H1 (cell line): ENCODE measurements around the gene ZW10. TPM values are rescaled to one million over a fixed set of nuclear protein-coding genes. Genes with fewer than 3 reads are reported as not detected.

Source experiments
- CTCF ChIA-PET: fragments of 300-600 bp; sonication (Branson Sonifier 250); formaldehyde crosslinking; loops from one replicate; lab custom pipeline; 2021; ENCODE audit not compliant: partially characterized antibody; lab: Charles Lee
- POLR2A ChIA-PET: fragments of 300-600 bp; sonication (Branson Sonifier 250); formaldehyde crosslinking; loops from one replicate; lab custom pipeline; 2021; ENCODE audit warnings: inconsistent platforms; ENCODE audit not compliant: partially characterized antibody; lab: Charles Lee
- DNase-seq, 2 experiments: peaks; one replicate each; pipeline versions ENCODE4 v3.0.0 to v3.0.0-alpha.2; 2010 to 2022; ENCODE audit warnings: low spot score in 2 of 2, low read depth in 1 of 2, mixed read lengths in 1 of 2
- FAIRE-seq: peaks from 2 replicates; lab custom pipeline; 2011; peaks lifted over from hg19 to GRCh38; lab: Jason Lieb, UNC
- H2AFZ ChIP-seq: 2 replicates; pipeline ENCODE4 v1.8.1; 2012; ENCODE audit warnings: low read length, inconsistent platforms
- H2AK5ac ChIP-seq: 2 replicates; pipeline ENCODE4 v1.6.1; 2013; ENCODE audit warnings: low read depth, low read length
- H2BK120ac ChIP-seq: replicated peaks from 2 replicates; pipeline ENCODE3; 2013; ENCODE audit warnings: low read depth, low read length, inconsistent platforms
- H2BK12ac ChIP-seq: 2 replicates; pipeline ENCODE4 v1.6.1; 2013; ENCODE audit warnings: low read depth, low read length
- H2BK15ac ChIP-seq: 2 replicates; pipeline ENCODE4 v1.6.1; 2013; ENCODE audit warnings: low read length
- H2BK20ac ChIP-seq: 2 replicates; pipeline ENCODE4 v1.6.1; 2013; ENCODE audit warnings: low read length
- H2BK5ac ChIP-seq: 2 replicates; pipeline ENCODE4 v1.6.1; 2013; ENCODE audit warnings: low read depth, low read length
- H3K14ac ChIP-seq: 2 replicates; pipeline ENCODE4 v1.6.1; 2013; ENCODE audit warnings: inconsistent platforms; ENCODE audit not compliant: insufficient read length
- H3K18ac ChIP-seq: 2 replicates; pipeline ENCODE4 v1.6.1; 2013; ENCODE audit warnings: low read length; ENCODE audit errors: extremely low read depth
- H3K23ac ChIP-seq: 2 replicates; pipeline ENCODE4 v1.6.1; 2013; ENCODE audit warnings: inconsistent platforms; ENCODE audit not compliant: insufficient read length
- H3K23me2 ChIP-seq: 2 replicates; pipeline ENCODE4 v1.6.1; 2013; ENCODE audit warnings: low read depth, low read length
- H3K27ac ChIP-seq: 2 replicates; pipeline ENCODE4 v1.6.1; 2011; ENCODE audit warnings: low read depth, low read length, inconsistent platforms
- H3K27me3 ChIP-seq, 4 experiments: replicated peaks in 1 of 4; 1 replicate in 1 of 4; 2 replicates in 3 of 4; pipeline versions ENCODE4 v1.6.1 to v1.8.1; 2011 to 2013; ENCODE audit warnings: low read length in 3 of 4, mild to moderate bottlenecking in 3 of 4, inconsistent platforms in 2 of 4, mixed read lengths in 2 of 4, moderate library complexity in 1 of 4; ENCODE audit not compliant: control insufficient read depth in 3 of 4, insufficient read depth in 3 of 4; ENCODE audit errors: extremely low read depth in 1 of 4
- H3K36me3 ChIP-seq, 4 experiments: 2 replicates each; pipeline versions ENCODE4 v1.6.1 to v1.8.1; 2011 to 2013; ENCODE audit warnings: mild to moderate bottlenecking in 4 of 4, low read length in 3 of 4, moderate library complexity in 2 of 4, control low read depth in 1 of 4, inconsistent platforms in 1 of 4; ENCODE audit not compliant: insufficient read depth in 4 of 4, control insufficient read depth in 2 of 4
- H3K4ac ChIP-seq: replicated peaks from 2 replicates; pipeline ENCODE3; 2013; ENCODE audit warnings: low read length, low read depth, mixed read lengths, inconsistent platforms; ENCODE audit not compliant: insufficient read length
- H3K4me1 ChIP-seq, 4 experiments: replicated peaks in 1 of 4; 1 replicate in 1 of 4; 2 replicates in 3 of 4; pipeline versions ENCODE4 v1.6.1 to v1.8.1; 2011 to 2013; ENCODE audit warnings: low read length in 3 of 4, inconsistent platforms in 2 of 4, mixed read lengths in 1 of 4; ENCODE audit not compliant: insufficient read depth in 4 of 4, control insufficient read depth in 3 of 4
- H3K4me2 ChIP-seq, 2 experiments: 2 replicates each; pipeline versions ENCODE4 v1.6.1 to v1.8.1; 2011 to 2013; ENCODE audit warnings: low read depth in 2 of 2, low read length in 2 of 2, control low read depth in 1 of 2, inconsistent platforms in 1 of 2, mild to moderate bottlenecking in 1 of 2; ENCODE audit not compliant: insufficient read depth in 1 of 2
- H3K4me3 ChIP-seq, 4 experiments: fragments of 200-600, 300-600 bp in 1 of 4; sonication (generic), shearing (Covaris generic), sonication (Bioruptor Twin) in 1 of 4; 2 replicates each; pipeline versions ENCODE4 v1.5.1 to v1.8.1; 2011 to 2016; ENCODE audit warnings: low read length in 4 of 4, low read depth in 3 of 4, control low read depth in 2 of 4, inconsistent platforms in 2 of 4, mild to moderate bottlenecking in 2 of 4, mixed read lengths in 1 of 4, moderate library complexity in 1 of 4; ENCODE audit not compliant: insufficient read depth in 2 of 4; ENCODE audit errors: extremely low read depth in 1 of 4
- H3K56ac ChIP-seq: replicated peaks from 2 replicates; pipeline ENCODE3; 2013; ENCODE audit warnings: low read depth, mild to moderate bottlenecking, mixed read lengths, low read length, inconsistent platforms; ENCODE audit not compliant: insufficient read length
- H3K79me1 ChIP-seq: 2 replicates; pipeline ENCODE4 v1.6.1; 2013; ENCODE audit warnings: low read depth, low read length, control low read depth
- H3K79me2 ChIP-seq, 2 experiments: 2 replicates each; pipeline versions ENCODE4 v1.6.1 to v1.8.1; 2012 to 2013; ENCODE audit warnings: low read length in 2 of 2, mild to moderate bottlenecking in 2 of 2, inconsistent platforms in 1 of 2; ENCODE audit not compliant: insufficient read depth in 2 of 2, control insufficient read depth in 1 of 2
- H3K9ac ChIP-seq, 4 experiments: replicated peaks in 1 of 4; 1 replicate in 1 of 4; 2 replicates in 3 of 4; pipeline versions ENCODE4 v1.6.1 to v1.8.1; 2011 to 2013; ENCODE audit warnings: low read depth in 3 of 4, low read length in 3 of 4, control low read depth in 2 of 4, mild to moderate bottlenecking in 2 of 4, moderate library complexity in 2 of 4, inconsistent platforms in 1 of 4; ENCODE audit errors: extremely low read depth in 1 of 4
- H3K9me3 ChIP-seq, 2 experiments: 2 replicates each; pipeline versions ENCODE4 v1.6.1 to v1.8.1; 2012 to 2013; ENCODE audit warnings: mild to moderate bottlenecking in 2 of 2, moderate library complexity in 2 of 2, control low read depth in 1 of 2, inconsistent platforms in 1 of 2, low read depth in 1 of 2, low read length in 1 of 2, mixed read lengths in 1 of 2; ENCODE audit not compliant: insufficient read depth in 2 of 2
- H4K20me1 ChIP-seq, 2 experiments: replicated peaks in 1 of 2; 2 replicates each; pipeline versions ENCODE3 to v1.8.1; 2011 to 2013; ENCODE audit warnings: inconsistent platforms in 2 of 2, low read length in 2 of 2, mild to moderate bottlenecking in 1 of 2; ENCODE audit not compliant: insufficient read depth in 2 of 2, control insufficient read depth in 1 of 2
- H4K5ac ChIP-seq: 2 replicates; pipeline ENCODE4 v1.6.1; 2013; ENCODE audit warnings: low read length, low read depth, mixed read lengths, inconsistent platforms; ENCODE audit not compliant: insufficient read length
- H4K8ac ChIP-seq: 2 replicates; pipeline ENCODE4 v1.8.0; 2013; ENCODE audit warnings: mild to moderate bottlenecking, moderate library complexity, low read length, inconsistent platforms; ENCODE audit not compliant: insufficient read depth; ENCODE audit errors: extremely low read depth
- H4K91ac ChIP-seq: replicated peaks from 2 replicates; pipeline ENCODE3; 2013; ENCODE audit warnings: low read length, mixed read lengths, inconsistent platforms; ENCODE audit not compliant: insufficient read length
- ATF3 ChIP-seq: IDR thresholded peaks from 2 replicates; pipeline ENCODE4 v1.6.1; 2011; ENCODE audit warnings: low read depth, mild to moderate bottlenecking, low read length; ENCODE audit not compliant: insufficient read depth
- BRCA1 ChIP-seq: IDR thresholded peaks from 2 replicates; pipeline ENCODE4 v1.6.1; 2012; ENCODE audit warnings: low read depth, low read length, improper control_type of control experiment
- CBX8 ChIP-seq: fragments of 300-800, 300-1000 bp; sonication (generic); IDR thresholded peaks from 2 replicates; pipeline ENCODE4 v1.7.1; 2016; ENCODE audit warnings: low read depth, low read length, borderline replicate concordance
- CTBP2 ChIP-seq: IDR thresholded peaks from 2 replicates; pipeline ENCODE4 v1.7.0; 2011; ENCODE audit warnings: borderline replicate concordance, mild to moderate bottlenecking, moderate library complexity, mixed read lengths, low read length; ENCODE audit not compliant: insufficient read depth, insufficient read length
- EGR1 ChIP-seq: IDR thresholded peaks from 2 replicates; pipeline ENCODE4 v1.6.1; 2011; ENCODE audit warnings: low read depth, low read length, borderline replicate concordance
- HDAC6 ChIP-seq: IDR thresholded peaks from one replicate; pipeline ENCODE4 v1.7.1; 2012; ENCODE audit warnings: low read depth, mild to moderate bottlenecking, inconsistent platforms, low read length, moderate library complexity
- NANOG ChIP-seq: IDR thresholded peaks from 2 replicates; pipeline ENCODE4 v1.6.1; 2011; ENCODE audit warnings: low read length, low read depth, mild to moderate bottlenecking, inconsistent platforms; ENCODE audit not compliant: insufficient read depth, poor library complexity, severe bottlenecking
- POLR2AphosphoS5 ChIP-seq: IDR thresholded peaks from 2 replicates; pipeline ENCODE4 v1.6.1; 2011; ENCODE audit warnings: low read depth, low read length
- WGBS, 2 experiments: shearing (Covaris generic) in 1 of 2; methylation state at CpG; one replicate each; pipeline versions ENCODE4 v1.1.6 to v1.1.7; 2013 to 2015; ENCODE audit warnings: low lambda C conversion rate in 2 of 2, mixed read lengths in 2 of 2, inconsistent platforms in 1 of 2, low coverage in 1 of 2, missing lambda C conversion rate in 1 of 2; ENCODE audit not compliant: insufficient replicate concordance in 2 of 2, insufficient coverage in 1 of 2, insufficient read length in 1 of 2; ENCODE audit errors: extremely low coverage in 1 of 2, missing lambda C conversion rate in 1 of 2; 5-methylcytosine and 5-hydroxymethylcytosine counted together
- polyA plus RNA-seq, 7 experiments: library from polyadenylated mRNA; depleted of rRNA in 3 of 7; stranded (reverse) in 5 of 7; unstranded in 2 of 7; fragments of >200 nt in 5 of 7; fragments of 200-250 nt in 2 of 7; gene quantifications; 1 replicate in 5 of 7; 2 replicates in 1 of 7; 4 replicates in 1 of 7; pipeline versions ENCODE4 v1.2.1 to v1.2.3, GENCODE V29; 2011 to 2013; ENCODE audit warnings: missing spikeins in 2 of 7, mixed read lengths in 2 of 7
- total RNA-seq: library from RNA; stranded (reverse); fragmentation: NEBNext Ultra II Directional; extraction: Animal tissue kit (Norgen Biotek cat#: 25700); gene quantifications from 2 replicates; pipeline ENCODE4 v1.2.1, GENCODE V29; 2021
- TF ChIP-seq, protein P1 (sequence below), 3 experiments: IDR thresholded peaks; 1 replicate in 2 of 3; 2 replicates in 1 of 3; pipeline versions ENCODE4 v1.5.1 to v1.6.1; 2011; ENCODE audit warnings: low read length in 3 of 3, mild to moderate bottlenecking in 3 of 3, inconsistent platforms in 2 of 3, low read depth in 1 of 3, moderate library complexity in 1 of 3; ENCODE audit not compliant: insufficient read depth in 1 of 3; ENCODE audit errors: control extremely low read depth in 1 of 3

The ZW10 gene
- total and polyA plus RNA-seq, 2 of the 8 experiments (the other 6 are each of a cell fraction or from before 2014, with no cell fraction given), result 9.0 to 25.3 TPM

DNA sequence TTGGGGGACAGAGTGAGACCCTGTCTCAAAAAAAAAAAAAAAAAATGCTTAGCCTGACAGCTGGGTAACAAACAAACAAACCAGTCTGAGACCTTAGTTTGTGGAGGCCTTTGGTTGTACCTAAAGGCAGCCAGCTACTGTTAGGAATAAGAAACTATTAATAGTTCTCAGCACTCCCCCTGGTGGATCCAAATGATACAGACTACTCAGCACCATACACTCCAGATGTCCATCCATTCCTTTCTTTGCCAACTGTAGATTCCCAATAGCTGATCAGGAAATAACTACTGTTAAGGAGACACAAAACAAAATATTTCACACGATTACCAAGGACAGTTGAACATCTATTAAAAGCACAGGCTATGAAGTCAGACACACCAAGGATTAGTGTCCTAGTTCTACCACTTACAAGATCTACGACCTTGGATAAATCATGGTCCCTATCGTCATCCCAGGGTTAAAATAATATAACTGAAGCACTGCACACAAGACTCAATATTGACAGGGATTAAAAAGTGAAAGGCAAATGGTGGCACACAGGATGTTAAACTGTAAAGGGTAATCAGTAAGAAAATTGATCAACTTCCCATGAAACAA lies 23.3 kb upstream of the ZW10 start:
- Histone ChIP-seq H3K79me2 (no peaks in the 10 kb centered on the region), H3K18ac (no peak overlapping the region), H3K4me3 (no peak overlapping the region), H3K23ac (no peak overlapping the region), H2BK20ac (no peak overlapping the region), H2AFZ (no peak overlapping the region), H4K20me1 (peaks cover 2% of the 10 kb centered on the region in 2 experiments), H2BK120ac (no peak overlapping the region), H4K5ac (no peak overlapping the region), H3K36me3 (peaks cover 7 to 36% (median 30%) of the 10 kb centered on the region in 4 experiments), H4K91ac (no peak overlapping the region), H3K4me2 (no peak overlapping the region), H3K9me3 (0 out of 4 replicates have a peak, but pooled peaks cover 0 to 4% of the 10 kb centered on the region in 2 experiments), H3K4me1 (no peaks in the 10 kb centered on the region), H3K27me3 (no peaks in the 10 kb centered on the region), H2BK15ac (no peak overlapping the region), H3K23me2 (no peaks in the 10 kb centered on the region; the same call in 1 of the 2 replicates), H2BK5ac (no peak overlapping the region), H3K4ac (no peak overlapping the region), H3K9ac (no peak overlapping the region), H3K14ac (no peak overlapping the region), H3K79me1 (no peaks in the 10 kb centered on the region), H3K27ac (no peak overlapping the region), H2BK12ac (no peak overlapping the region), H4K8ac (no peak overlapping the region), H3K56ac (no peak overlapping the region), H2AK5ac (no peak overlapping the region)
- FAIRE-seq, result peak; percentile 84
- POLR2A ChIA-PET, result interaction anchor here (0.8 to 2.7 kb wide), 4 partner anchors 10 to 66 kb away, joined by 3 to 8 read pairs (median 4); partner anchors contain the start of gene ZW10
- WGBS, 2 experiments, result 84% methylated on average over 3 of the region's 3 CpGs; no CpG with 5 or more reads in 1 of the 2 experiments
- CTCF ChIA-PET, result interaction anchor here (0.6 to 2.9 kb wide), 25 partner anchors 8 to 1576 kb away, joined by 3 to 17 read pairs (median 4); partner anchors contain the start of genes HTR3A and ZW10
- no peak for DNase-seq
- TF ChIP-seq BRCA1 (no peak), POLR2AphosphoS5 (peak; percentile 44; the same call in 1 of the 2 replicates), HDAC6 (no peak), NANOG (no peak), CTBP2 (no peak), CBX8 (no peak), EGR1 (no peak), ATF3 (no peak)
- TF ChIP-seq, protein P1, sequence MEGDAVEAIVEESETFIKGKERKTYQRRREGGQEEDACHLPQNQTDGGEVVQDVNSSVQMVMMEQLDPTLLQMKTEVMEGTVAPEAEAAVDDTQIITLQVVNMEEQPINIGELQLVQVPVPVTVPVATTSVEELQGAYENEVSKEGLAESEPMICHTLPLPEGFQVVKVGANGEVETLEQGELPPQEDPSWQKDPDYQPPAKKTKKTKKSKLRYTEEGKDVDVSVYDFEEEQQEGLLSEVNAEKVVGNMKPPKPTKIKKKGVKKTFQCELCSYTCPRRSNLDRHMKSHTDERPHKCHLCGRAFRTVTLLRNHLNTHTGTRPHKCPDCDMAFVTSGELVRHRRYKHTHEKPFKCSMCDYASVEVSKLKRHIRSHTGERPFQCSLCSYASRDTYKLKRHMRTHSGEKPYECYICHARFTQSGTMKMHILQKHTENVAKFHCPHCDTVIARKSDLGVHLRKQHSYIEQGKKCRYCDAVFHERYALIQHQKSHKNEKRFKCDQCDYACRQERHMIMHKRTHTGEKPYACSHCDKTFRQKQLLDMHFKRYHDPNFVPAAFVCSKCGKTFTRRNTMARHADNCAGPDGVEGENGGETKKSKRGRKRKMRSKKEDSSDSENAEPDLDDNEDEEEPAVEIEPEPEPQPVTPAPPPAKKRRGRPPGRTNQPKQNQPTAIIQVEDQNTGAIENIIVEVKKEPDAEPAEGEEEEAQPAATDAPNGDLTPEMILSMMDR (IDR thresholded peaks at IDR 0.05; ENCODE audit: control extremely low read depth in 1 of 3, insufficient read depth in 1 of 3, low read depth in 1 of 3, low read length in 3 of 3), result peak in 2 of 3 experiments; percentile 53 to 66; a peak in 3 of 4 replicates
